Hepatocyte (in vitro differentiated cells): ENCODE results near the gene GALNT5. TPM values are rescaled to one million over a fixed set of nuclear protein-coding genes. Genes with fewer than 3 reads are reported as not detected.

ENCODE experiments used
- DNase-seq: peaks from one replicate; pipeline ENCODE4 v3.0.0-alpha.2; 2016; ENCODE audit warnings: low spot score
- H2AFZ ChIP-seq: fragments of 200-600 bp; sonication (generic); 2 replicates; pipeline ENCODE4 v1.6.0; 2016; ENCODE audit warnings: antibody characterized with exemption, mild to moderate bottlenecking
- H3K27ac ChIP-seq: fragments of 200-600 bp; sonication (generic); 2 replicates; pipeline ENCODE4 v1.5.1; 2016; ENCODE audit warnings: mild to moderate bottlenecking
- H3K27me3 ChIP-seq: fragments of 200-600 bp; sonication (generic); 2 replicates; pipeline ENCODE4 v1.6.1; 2016
- H3K36me3 ChIP-seq: fragments of 200-600 bp; sonication (generic); replicated peaks from 2 replicates; pipeline ENCODE4 v1.5.1; 2016; ENCODE audit warnings: low read depth; ENCODE audit not compliant: insufficient read depth
- H3K4me1 ChIP-seq: fragments of 200-600 bp; sonication (generic); 2 replicates; pipeline ENCODE4 v1.5.1; 2016; ENCODE audit warnings: mild to moderate bottlenecking, moderate library complexity; ENCODE audit not compliant: insufficient read depth
- H3K4me2 ChIP-seq: fragments of 200-600 bp; sonication (generic); 2 replicates; pipeline ENCODE4 v1.6.0; 2016
- H3K4me3 ChIP-seq: fragments of 200-600 bp; sonication (generic); 2 replicates; pipeline ENCODE4 v1.5.1; 2016; ENCODE audit warnings: mild to moderate bottlenecking
- H3K79me2 ChIP-seq: fragments of 200-600 bp; sonication (generic); 2 replicates; pipeline ENCODE4 v1.6.0; 2017; ENCODE audit warnings: mild to moderate bottlenecking
- H3K9me2 ChIP-seq: fragments of 200-600 bp; sonication (generic); replicated peaks from 2 replicates; pipeline ENCODE4 v1.6.0; 2017; ENCODE audit warnings: mild to moderate bottlenecking; ENCODE audit not compliant: insufficient read depth
- H3K9me3 ChIP-seq: fragments of 200-600 bp; sonication (generic); 2 replicates; pipeline ENCODE4 v1.5.1; 2016; ENCODE audit warnings: low read depth, mild to moderate bottlenecking
- H4K20me1 ChIP-seq: fragments of 200-600 bp; sonication (generic); 2 replicates; pipeline ENCODE4 v1.6.0; 2016; ENCODE audit warnings: mild to moderate bottlenecking; ENCODE audit not compliant: insufficient read depth, poor library complexity, severe bottlenecking
- EZH2 ChIP-seq: fragments of 200-600 bp; sonication (generic); IDR thresholded peaks from 2 replicates; pipeline ENCODE4 v1.6.1; 2016; ENCODE audit warnings: antibody characterized with exemption, mild to moderate bottlenecking, borderline replicate concordance
- EZH2phosphoT487 ChIP-seq: fragments of 200-600 bp; sonication (generic); IDR thresholded peaks from one replicate; pipeline ENCODE4 v1.6.1; 2018; ENCODE audit warnings: antibody characterized with exemption, mild to moderate bottlenecking, low read depth, moderate library complexity; ENCODE audit not compliant: unreplicated experiment, severe bottlenecking
- WGBS: methylation state at CpG from one replicate; pipeline ENCODE4 v1.1.6; 2016; ENCODE audit warnings: low lambda C conversion rate; ENCODE audit errors: missing lambda C conversion rate; 5-methylcytosine and 5-hydroxymethylcytosine counted together
- polyA plus RNA-seq: library from polyadenylated mRNA; unstranded; fragments of >200 nt; fragmentation: Nextera tagmentation; extraction: Ambion mirVana; gene quantifications from 2 replicates; pipeline ENCODE4 v1.2.1, GENCODE V29; 2016
- total RNA-seq: library from RNA; depleted of rRNA; stranded (reverse); fragments of >200 nt; gene quantifications from 2 replicates; pipeline ENCODE4 v1.2.3, GENCODE V29; 2014
- TF ChIP-seq, protein P1 (sequence below): fragments of 200-600 bp; sonication (generic); IDR thresholded peaks from 2 replicates; pipeline ENCODE4 v1.5.1; 2016; ENCODE audit warnings: antibody characterized with exemption, mild to moderate bottlenecking; ENCODE audit not compliant: poor library complexity

The GALNT5 gene
- total and polyA plus RNA-seq, 2 experiments from 2014 or later = 6.0 to 16.3 TPM

DNA sequence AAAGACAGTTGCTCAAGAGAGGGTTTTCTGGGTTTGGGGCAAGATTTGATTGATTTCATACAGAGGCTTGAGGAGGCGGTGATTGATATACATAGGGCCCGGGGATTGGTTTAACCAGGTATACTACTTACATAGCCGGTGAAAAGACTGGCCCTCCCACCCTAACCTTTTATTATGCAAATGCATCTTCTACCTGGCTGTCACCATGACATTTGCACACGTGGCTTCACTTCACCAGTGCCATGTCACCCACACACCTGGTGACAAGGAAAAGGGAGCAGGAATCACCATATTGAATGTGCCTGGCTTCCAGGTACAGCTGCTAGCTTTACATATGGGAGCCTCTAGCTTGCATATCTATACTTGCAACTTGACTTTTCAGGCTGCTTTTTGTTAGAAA, 58.4 kb downstream of the GALNT5 start:
- TF ChIP-seq, protein P1, sequence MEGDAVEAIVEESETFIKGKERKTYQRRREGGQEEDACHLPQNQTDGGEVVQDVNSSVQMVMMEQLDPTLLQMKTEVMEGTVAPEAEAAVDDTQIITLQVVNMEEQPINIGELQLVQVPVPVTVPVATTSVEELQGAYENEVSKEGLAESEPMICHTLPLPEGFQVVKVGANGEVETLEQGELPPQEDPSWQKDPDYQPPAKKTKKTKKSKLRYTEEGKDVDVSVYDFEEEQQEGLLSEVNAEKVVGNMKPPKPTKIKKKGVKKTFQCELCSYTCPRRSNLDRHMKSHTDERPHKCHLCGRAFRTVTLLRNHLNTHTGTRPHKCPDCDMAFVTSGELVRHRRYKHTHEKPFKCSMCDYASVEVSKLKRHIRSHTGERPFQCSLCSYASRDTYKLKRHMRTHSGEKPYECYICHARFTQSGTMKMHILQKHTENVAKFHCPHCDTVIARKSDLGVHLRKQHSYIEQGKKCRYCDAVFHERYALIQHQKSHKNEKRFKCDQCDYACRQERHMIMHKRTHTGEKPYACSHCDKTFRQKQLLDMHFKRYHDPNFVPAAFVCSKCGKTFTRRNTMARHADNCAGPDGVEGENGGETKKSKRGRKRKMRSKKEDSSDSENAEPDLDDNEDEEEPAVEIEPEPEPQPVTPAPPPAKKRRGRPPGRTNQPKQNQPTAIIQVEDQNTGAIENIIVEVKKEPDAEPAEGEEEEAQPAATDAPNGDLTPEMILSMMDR = no peak
- TF ChIP-seq EZH2 (no peak), EZH2phosphoT487 (no peak)
- Histone ChIP-seq H3K9me3 (no peaks in the 10 kb centered on the region), H3K4me3 (no peak overlapping the region), H3K27me3 (no peaks in the 10 kb centered on the region), H3K79me2 (no peaks in the 10 kb centered on the region), H3K9me2 (no peaks in the 10 kb centered on the region), H4K20me1 (no peaks in the 10 kb centered on the region), H2AFZ (no peak overlapping the region), H3K36me3 (no peaks in the 10 kb centered on the region), H3K4me1 (no peaks in the 10 kb centered on the region), H3K27ac (no peak overlapping the region), H3K4me2 (no peak overlapping the region)
- no peak for DNase-seq
- 68% methylated on average over 4 of the region's 4 CpGs for WGBS

DNA sequence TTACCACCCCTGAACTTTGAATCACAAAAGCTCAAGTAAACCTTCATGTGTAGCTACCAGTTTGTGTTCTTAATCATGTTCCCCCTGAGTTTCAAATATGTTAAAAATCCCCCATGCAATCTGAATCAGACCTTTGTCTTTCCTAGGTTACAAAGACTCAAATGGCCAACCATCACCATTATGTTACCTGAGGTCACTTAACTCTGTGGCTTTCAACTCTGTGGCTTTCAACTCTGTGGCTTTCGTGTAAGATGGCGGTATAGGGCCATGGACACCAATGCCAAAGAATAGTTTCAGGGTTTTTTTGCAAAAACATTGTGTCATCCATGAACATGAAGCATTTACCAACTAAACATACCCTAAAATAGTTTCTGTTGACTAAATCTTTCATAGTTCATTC, 61.4 kb downstream of the GALNT5 start:
- TF ChIP-seq, protein P1 = no peak
- Histone ChIP-seq H3K79me2 (no peaks in the 10 kb centered on the region), H4K20me1 (no peaks in the 10 kb centered on the region), H3K4me2 (no peak overlapping the region), H3K9me2 (no peaks in the 10 kb centered on the region), H3K36me3 (no peaks in the 10 kb centered on the region), H3K4me3 (no peak overlapping the region), H2AFZ (no peak overlapping the region), H3K4me1 (no peaks in the 10 kb centered on the region), H3K27me3 (no peaks in the 10 kb centered on the region), H3K9me3 (no peaks in the 10 kb centered on the region), H3K27ac (no peak overlapping the region)
- 100% methylated on average over 2 of the region's 2 CpGs for WGBS
- DNase-seq = no peak

DNA sequence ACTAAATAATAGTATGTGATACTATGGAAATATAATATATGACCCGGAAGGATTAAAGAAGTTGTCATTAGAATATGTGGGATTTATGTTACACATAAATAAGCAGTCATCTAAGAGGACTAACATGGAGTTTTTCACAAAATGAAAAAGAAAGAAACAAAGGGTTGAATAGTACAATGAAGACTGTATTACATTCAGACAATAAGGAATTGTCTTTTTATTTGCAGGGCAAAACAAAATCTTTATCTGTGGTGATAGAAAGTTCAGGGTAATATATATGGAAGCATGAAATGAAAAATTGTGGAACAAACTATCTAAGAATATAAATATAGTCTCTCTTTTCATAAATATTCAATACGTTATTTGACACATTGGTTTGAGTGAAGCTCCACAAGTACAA, 62.3 kb downstream of the GALNT5 start:
- Histone ChIP-seq H3K27me3 (no peaks in the 10 kb centered on the region), H3K79me2 (no peaks in the 10 kb centered on the region), H3K9me3 (no peaks in the 10 kb centered on the region), H4K20me1 (no peaks in the 10 kb centered on the region), H3K9me2 (no peaks in the 10 kb centered on the region), H3K27ac (no peak overlapping the region), H2AFZ (no peak overlapping the region), H3K4me3 (no peak overlapping the region), H3K4me2 (no peak overlapping the region), H3K4me1 (no peaks in the 10 kb centered on the region), H3K36me3 (no peaks in the 10 kb centered on the region)
- WGBS = 92% methylated on average over 2 of the region's 2 CpGs
- no peak for TF ChIP-seq EZH2phosphoT487
- TF ChIP-seq EZH2 = no peak
- TF ChIP-seq, protein P1 = no peak
- DNase-seq = no peak

DNA sequence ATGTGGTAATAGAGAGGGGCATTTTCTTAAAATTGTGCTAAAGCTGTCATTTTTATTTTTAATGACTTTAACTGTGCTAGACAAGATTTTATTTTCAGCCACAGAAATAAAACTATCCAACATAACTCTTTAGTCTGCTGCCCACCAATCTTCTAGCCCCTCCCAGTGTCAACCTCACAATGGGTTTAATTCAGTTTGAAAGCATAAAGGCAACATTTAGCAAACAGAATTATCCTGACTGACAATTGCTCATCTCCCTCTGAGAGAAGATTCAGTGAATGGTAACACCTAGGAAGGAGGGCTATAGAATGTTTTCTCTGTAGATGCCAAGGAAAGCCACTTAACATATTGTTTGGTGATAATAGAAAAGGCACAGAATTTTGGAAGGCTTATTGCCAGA, 62.9 kb downstream of the GALNT5 start:
- no peak overlapping the region for H3K4me2 ChIP-seq
- no peaks in the 10 kb centered on the region for H3K9me2 ChIP-seq
- H3K4me1 ChIP-seq = no peaks in the 10 kb centered on the region
- H3K27ac ChIP-seq = no peak overlapping the region
- no peaks in the 10 kb centered on the region for H3K9me3 ChIP-seq
- no peak overlapping the region for H3K4me3 ChIP-seq
- H3K27me3 ChIP-seq = no peaks in the 10 kb centered on the region
- no peak for DNase-seq
- no peak overlapping the region for H2AFZ ChIP-seq
- H3K36me3 ChIP-seq = no peaks in the 10 kb centered on the region
- H4K20me1 ChIP-seq = no peaks in the 10 kb centered on the region
- H3K79me2 ChIP-seq = no peaks in the 10 kb centered on the region
- no peak for TF ChIP-seq EZH2
